GM12878 (cell line): ENCODE data around the gene MMP14. TPM values are rescaled to one million over a fixed set of nuclear protein-coding genes. Genes with fewer than 3 reads are reported as not detected.
A peak's percentile ranks its signal among the peaks of the same experiment; 100 is the strongest.

Experiments used
- BCL3 ChIP-seq: IDR thresholded peaks from 2 replicates; pipeline ENCODE4 v1.6.1; 2011; ENCODE audit warnings: borderline replicate concordance, low read depth, mild to moderate bottlenecking, moderate library complexity, low read length; ENCODE audit not compliant: insufficient read depth, poor library complexity, severe bottlenecking
- EED ChIP-seq: sonication (generic); IDR thresholded peaks from 2 replicates; pipeline ENCODE4 v1.6.1; 2016; ENCODE audit warnings: antibody characterized with exemption, low read depth
- ELK1 ChIP-seq: IDR thresholded peaks from 2 replicates; pipeline ENCODE4 v1.6.1; 2012; ENCODE audit warnings: low read depth, low read length, improper control_type of control experiment
- EP300 ChIP-seq, 2 experiments: fragments of 150-350 bp in 1 of 2; IDR thresholded peaks; 2 replicates each; pipeline ENCODE4 v1.6.1; 2011 to 2012; ENCODE audit warnings: low read depth in 2 of 2, low read length in 2 of 2, borderline replicate concordance in 1 of 2, improper control_type of control experiment in 1 of 2, inconsistent platforms in 1 of 2; ENCODE audit not compliant: control insufficient read depth in 1 of 2
- ESRRA ChIP-seq: IDR thresholded peaks from 2 replicates; pipeline ENCODE4 v1.6.1; 2012; ENCODE audit warnings: mild to moderate bottlenecking, low read length, improper control_type of control experiment
- ETV6 ChIP-seq, 2 experiments: fragments of 450-650 bp in 1 of 2; IDR thresholded peaks in 1 of 2; conservative IDR thresholded peaks in 1 of 2; 2 replicates each; pipeline ENCODE4 v1.6.1; 2014; ENCODE audit warnings: antibody characterized with exemption in 1 of 2, borderline replicate concordance in 1 of 2, low read depth in 1 of 2, mild to moderate bottlenecking in 1 of 2, moderate library complexity in 1 of 2
- GABPA ChIP-seq: IDR thresholded peaks from 2 replicates; pipeline ENCODE4 v1.6.1; 2014; ENCODE audit warnings: antibody characterized with exemption, low read depth, mild to moderate bottlenecking, inconsistent platforms
- IKZF2 ChIP-seq, 2 experiments: fragments of 450-650 bp; IDR thresholded peaks; 2 replicates each; pipeline ENCODE4 v1.6.1; 2017; ENCODE audit warnings: mild to moderate bottlenecking in 2 of 2, moderate library complexity in 2 of 2
- KLF5 ChIP-seq: fragments of 450-650 bp; IDR thresholded peaks from 2 replicates; pipeline ENCODE4 v1.6.1; 2014; ENCODE audit warnings: mild to moderate bottlenecking; ENCODE audit not compliant: partially characterized antibody
- LARP7 ChIP-seq: fragments of 450-650 bp; IDR thresholded peaks from 2 replicates; pipeline ENCODE4 v1.6.1; 2017; ENCODE audit warnings: mild to moderate bottlenecking
- MEF2A ChIP-seq: IDR thresholded peaks from 2 replicates; pipeline ENCODE4 v1.6.1; 2011; ENCODE audit warnings: low read depth, mild to moderate bottlenecking, low read length, moderate library complexity; ENCODE audit not compliant: insufficient read depth
- MEF2B ChIP-seq: fragments of 450-650 bp; IDR thresholded peaks from 2 replicates; pipeline ENCODE4 v1.6.1; 2018; ENCODE audit warnings: mild to moderate bottlenecking, moderate library complexity; ENCODE audit not compliant: partially characterized antibody, poor library complexity, severe bottlenecking
- POU2F2 ChIP-seq: IDR thresholded peaks from 3 replicates; pipeline ENCODE4 v1.6.1; 2011; ENCODE audit warnings: low read depth, mild to moderate bottlenecking, low read length, borderline replicate concordance
- SIN3A ChIP-seq: IDR thresholded peaks from 2 replicates; pipeline ENCODE4 v1.6.1; 2012; ENCODE audit warnings: low read depth, low read length, improper control_type of control experiment
- SKIL ChIP-seq: fragments of 450-650 bp; IDR thresholded peaks from 2 replicates; pipeline ENCODE4 v1.6.1; 2017; ENCODE audit warnings: mild to moderate bottlenecking, low read depth, inconsistent platforms; ENCODE audit not compliant: poor library complexity, severe bottlenecking
- SMARCA5 ChIP-seq: fragments of 450-650 bp; IDR thresholded peaks from 2 replicates; pipeline ENCODE4 v1.6.1; 2017; ENCODE audit warnings: mild to moderate bottlenecking
- SREBF1 ChIP-seq: IDR thresholded peaks from 2 replicates; pipeline ENCODE4 v1.6.1; 2012; ENCODE audit warnings: mild to moderate bottlenecking, low read length
- TCF3 ChIP-seq: IDR thresholded peaks from 2 replicates; pipeline ENCODE4 v1.6.1; 2012; ENCODE audit warnings: low read depth, mild to moderate bottlenecking, low read length, borderline replicate concordance; ENCODE audit not compliant: insufficient read depth
- YBX1 ChIP-seq: fragments of 450-650 bp; IDR thresholded peaks from 2 replicates; pipeline ENCODE4 v1.6.1; 2016; ENCODE audit warnings: antibody characterized with exemption
- ZBED1 ChIP-seq: IDR thresholded peaks from 2 replicates; pipeline ENCODE4 v1.6.1; 2016; ENCODE audit warnings: borderline replicate concordance
- ZSCAN29 ChIP-seq: fragments of 450-650 bp; IDR thresholded peaks from 2 replicates; pipeline ENCODE4 v1.6.1; 2017; ENCODE audit warnings: mild to moderate bottlenecking, moderate library complexity
- ZZZ3 ChIP-seq: IDR thresholded peaks from 2 replicates; pipeline ENCODE4 v1.6.1; 2011; ENCODE audit warnings: low read depth; ENCODE audit not compliant: control insufficient read depth, insufficient read length
- polyA plus RNA-seq, 11 experiments: library from polyadenylated mRNA; depleted of rRNA in 4 of 11; unstranded in 6 of 11; stranded (reverse) in 5 of 11; fragments of >200 nt; fragmentation: Nextera tagmentation in 4 of 11; fragmentation: Illumina TruSeq in 1 of 11; extraction: Ambion mirVana in 4 of 11; extraction: Trizol in 1 of 11; gene quantifications; 1 replicate in 1 of 11; 2 replicates in 10 of 11; pipeline versions ENCODE4 v1.2.1 to v1.2.3, GENCODE V29; 2011 to 2016; ENCODE audit warnings: inconsistent platforms in 2 of 11, missing spikeins in 2 of 11, low read depth in 1 of 11
- total RNA-seq, 4 experiments: library from RNA; depleted of rRNA in 3 of 4; stranded (reverse); fragments of >200 nt in 3 of 4; fragmentation: Illumina TruSeq in 1 of 4; extraction: Trizol in 1 of 4; gene quantifications; 2 replicates each; pipeline versions ENCODE4 v1.2.1 to v1.2.3, GENCODE V29; 2013 to 2021
- TF ChIP-seq, protein P1 (sequence below): IDR thresholded peaks from 2 replicates; pipeline ENCODE4 v1.6.1; 2011; ENCODE audit warnings: low read depth, mild to moderate bottlenecking, low read length, moderate library complexity, borderline replicate concordance; ENCODE audit errors: extremely low read depth
- TF ChIP-seq, protein P2 (sequence below): IDR thresholded peaks from 2 replicates; pipeline ENCODE4 v1.6.1; 2011; ENCODE audit warnings: low read depth, low read length, improper control_type of control experiment, borderline replicate concordance

MMP14 gene
- total and polyA plus RNA-seq, 10 of the 15 experiments (the other 5 are each of a cell fraction or from before 2014, with no cell fraction given) = 0.31 to 1.9 (median 0.70) TPM; not detected in 2

- TF ChIP-seq, protein P1, sequence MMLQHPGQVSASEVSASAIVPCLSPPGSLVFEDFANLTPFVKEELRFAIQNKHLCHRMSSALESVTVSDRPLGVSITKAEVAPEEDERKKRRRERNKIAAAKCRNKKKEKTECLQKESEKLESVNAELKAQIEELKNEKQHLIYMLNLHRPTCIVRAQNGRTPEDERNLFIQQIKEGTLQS = no peak
- no peak for TF ChIP-seq ZSCAN29
- no peak for TF ChIP-seq SREBF1
- TF ChIP-seq ESRRA = no peak
- peak; percentile 9; the same call in 1 of the 2 replicates for TF ChIP-seq EED
- TF ChIP-seq, protein P2, sequence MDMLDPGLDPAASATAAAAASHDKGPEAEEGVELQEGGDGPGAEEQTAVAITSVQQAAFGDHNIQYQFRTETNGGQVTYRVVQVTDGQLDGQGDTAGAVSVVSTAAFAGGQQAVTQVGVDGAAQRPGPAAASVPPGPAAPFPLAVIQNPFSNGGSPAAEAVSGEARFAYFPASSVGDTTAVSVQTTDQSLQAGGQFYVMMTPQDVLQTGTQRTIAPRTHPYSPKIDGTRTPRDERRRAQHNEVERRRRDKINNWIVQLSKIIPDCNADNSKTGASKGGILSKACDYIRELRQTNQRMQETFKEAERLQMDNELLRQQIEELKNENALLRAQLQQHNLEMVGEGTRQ = no peak
- TF ChIP-seq ELK1 = peak; percentile 86
- TF ChIP-seq EP300 (IDR thresholded peaks at IDR 0.05; ENCODE audit: borderline replicate concordance in 1 of 2, control insufficient read depth in 1 of 2, low read depth in 2 of 2, low read length in 2 of 2) = no peak
- TF ChIP-seq ZZZ3 = no peak
- TF ChIP-seq SMARCA5 = no peak
- TF ChIP-seq ETV6 (conservative IDR thresholded peaks at IDR 0.05 in 1 of 2, IDR thresholded peaks at IDR 0.05 in 1 of 2; ENCODE audit: borderline replicate concordance in 1 of 2, low read depth in 1 of 2) = no peak
- TF ChIP-seq MEF2A = no peak
- TF ChIP-seq KLF5 = no peak
- no peak for TF ChIP-seq POU2F2
- no peak for TF ChIP-seq YBX1
- TF ChIP-seq SKIL = no peak
- no peak for TF ChIP-seq ZBED1
- no peak for TF ChIP-seq MEF2B
- TF ChIP-seq SIN3A = peak; percentile 68; the same call in 1 of the 2 replicates
- no peak for TF ChIP-seq TCF3
- no peak for TF ChIP-seq BCL3
- TF ChIP-seq IKZF2 (IDR thresholded peaks at IDR 0.05) = 0 out of 4 replicates have a peak, but pooled peaks of 1 of the 2 experiments have one; percentile 13
- peak; percentile 84 for TF ChIP-seq GABPA
- peak; percentile 79 for TF ChIP-seq LARP7
Measured at GRCh38 chr14:22829661-22830442, 6.5 kb upstream of the MMP14 start, which contains the start of gene MRPL52 (continued).
